ENCODE data around the gene KLRF2.

KLRF2 gene

DNA sequence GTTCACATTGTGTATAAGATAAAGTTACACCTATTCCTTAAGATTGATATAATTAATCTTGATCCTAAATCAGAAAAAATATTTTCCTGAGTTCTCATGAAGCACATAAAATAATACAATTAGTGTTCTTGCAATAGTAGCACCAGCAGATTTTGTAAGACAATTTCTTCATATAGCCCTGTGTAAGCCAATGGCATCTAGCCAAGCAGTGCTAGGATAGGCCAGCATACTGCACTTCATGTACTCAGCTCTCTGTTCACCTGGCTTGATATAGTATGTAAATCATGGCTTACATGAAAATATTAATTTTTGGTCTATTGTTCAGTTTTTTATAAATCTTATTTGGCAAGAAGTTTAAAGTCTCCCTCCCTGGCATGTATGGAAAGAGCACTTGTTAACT lies 1.9 kb downstream of the KLRF2 start:
- H3K36me3 ChIP-seq (ENCODE audit: control insufficient read depth, insufficient read depth, low read length), result no peaks in the 10 kb centered on the region
- no peak for DNase-seq (ENCODE audit: low read depth, low spot score)

DNA sequence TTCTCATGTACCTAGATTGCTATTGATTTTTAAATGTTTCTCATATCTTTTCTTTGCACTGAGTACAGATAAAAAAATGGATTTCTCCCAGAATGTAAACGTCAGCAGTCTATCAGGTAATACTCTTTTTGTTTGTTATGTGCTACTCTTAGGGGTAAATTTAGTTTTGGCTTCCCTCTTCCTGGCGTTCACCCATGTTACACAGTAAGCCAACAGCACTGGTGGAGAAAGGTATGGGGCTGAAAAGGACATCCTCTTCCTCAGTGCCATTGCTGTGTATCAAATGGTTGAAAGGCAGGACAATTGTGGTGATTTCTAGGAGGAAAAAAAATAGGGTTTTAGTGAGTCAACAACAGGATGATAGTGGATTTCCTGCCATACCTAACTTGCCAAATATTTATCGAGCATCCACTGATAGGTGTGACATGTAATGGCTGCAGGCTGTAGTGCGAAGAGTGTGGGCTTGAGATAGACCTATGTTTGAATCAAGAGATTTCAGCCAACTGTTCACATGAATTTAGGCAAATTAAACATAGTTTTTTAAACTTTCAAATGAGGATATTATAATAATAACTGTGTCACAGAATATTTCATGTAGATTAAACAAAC lies 7.5 kb downstream of the KLRF2 start:
- no peaks in the 10 kb centered on the region for H3K36me3 ChIP-seq (ENCODE audit: control insufficient read depth, insufficient read depth, low read length)
- no peak overlapping the region for H3K27ac ChIP-seq (ENCODE audit: low read length)
- no peak for DNase-seq (ENCODE audit: low read depth, low spot score)
- no peaks in the 10 kb centered on the region for H3K27me3 ChIP-seq (ENCODE audit: control insufficient read depth, insufficient read depth, low read length)
- no peaks in the 10 kb centered on the region for H3K9me3 ChIP-seq (ENCODE audit: control insufficient read depth, insufficient read depth, low read length)
- H3K4me1 ChIP-seq (ENCODE audit: control insufficient read depth, insufficient read depth, low read length), result no peaks in the 10 kb centered on the region
- WGBS (ENCODE audit: insufficient coverage, insufficient read length), result no CpG with 5 or more reads among the region's 4 CpGs
- H3K4me3 ChIP-seq (ENCODE audit: low read length), result no peak overlapping the region

More for the DNA sequence above, 1.9 kb downstream of the KLRF2 start:
- Histone ChIP-seq H3K27me3 (ENCODE audit: control insufficient read depth, insufficient read depth, low read length) (no peaks in the 10 kb centered on the region), H3K27ac (ENCODE audit: low read length) (no peak overlapping the region), H3K9me3 (ENCODE audit: control insufficient read depth, insufficient read depth, low read length) (no peaks in the 10 kb centered on the region), H3K4me1 (ENCODE audit: control insufficient read depth, insufficient read depth, low read length) (no peaks in the 10 kb centered on the region), H3K4me3 (ENCODE audit: low read length) (no peak overlapping the region)

DNA sequence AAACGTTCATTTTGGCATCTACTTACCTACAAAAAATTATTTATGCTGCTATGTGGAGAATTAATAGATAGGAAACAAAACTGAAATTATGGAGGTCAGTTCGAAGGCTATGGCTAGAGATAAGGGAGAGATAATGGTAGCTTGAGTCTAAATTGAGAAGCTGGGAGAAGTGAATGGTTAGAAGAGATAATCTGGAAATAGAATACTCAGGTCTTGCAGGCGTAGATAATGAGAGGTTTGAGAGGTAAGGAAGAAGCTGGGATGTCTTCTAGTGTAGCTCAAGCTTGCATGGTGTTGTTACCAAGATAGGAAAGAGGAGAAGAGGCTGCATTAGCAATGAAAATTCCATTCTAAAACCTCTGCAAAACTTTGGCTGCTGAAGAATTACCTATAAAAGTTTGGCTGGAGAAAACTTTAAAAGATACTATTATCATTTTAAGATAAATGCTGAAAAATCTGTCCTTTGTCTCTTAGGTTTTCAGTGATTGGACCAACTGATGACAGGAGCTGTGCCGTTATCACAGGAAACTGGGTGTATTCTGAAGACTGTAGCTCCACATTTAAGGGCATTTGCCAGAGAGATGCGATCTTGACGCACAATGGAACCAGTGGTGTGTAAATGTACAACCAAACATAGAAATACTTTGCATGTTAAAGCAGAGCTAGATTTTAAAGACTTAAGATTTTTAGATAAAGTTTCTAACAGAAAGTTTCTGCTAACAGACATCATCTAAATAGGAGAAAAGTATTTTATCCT lies 14.1 kb downstream of the KLRF2 start:
- no peak overlapping the region for H3K4me3 ChIP-seq (ENCODE audit: low read length)
- H3K27ac ChIP-seq (ENCODE audit: low read length), result no peak overlapping the region
- no peak for DNase-seq (ENCODE audit: low read depth, low spot score)
- H3K9me3 ChIP-seq (ENCODE audit: control insufficient read depth, insufficient read depth, low read length), result no peaks in the 10 kb centered on the region
- H3K4me1 ChIP-seq (ENCODE audit: control insufficient read depth, insufficient read depth, low read length), result no peaks in the 10 kb centered on the region
- WGBS (ENCODE audit: insufficient coverage, insufficient read length), result 100% methylated on average over 1 of the region's 6 CpGs
- H3K27me3 ChIP-seq (ENCODE audit: control insufficient read depth, insufficient read depth, low read length), result no peaks in the 10 kb centered on the region
- no peaks in the 10 kb centered on the region for H3K36me3 ChIP-seq (ENCODE audit: control insufficient read depth, insufficient read depth, low read length)

GRCh38 chr12:9897535-9897934 lies 16.2 kb downstream of the KLRF2 start:
- no peak overlapping the region for H3K4me3 ChIP-seq (ENCODE audit: low read length)
- no peaks in the 10 kb centered on the region for H3K36me3 ChIP-seq (ENCODE audit: control insufficient read depth, insufficient read depth, low read length)
- no peaks in the 10 kb centered on the region for H3K4me1 ChIP-seq (ENCODE audit: control insufficient read depth, insufficient read depth, low read length)
- no peak for DNase-seq (ENCODE audit: low read depth, low spot score)
- no CpG with 5 or more reads among the region's 6 CpGs for WGBS (ENCODE audit: insufficient coverage, insufficient read length)
- no peak overlapping the region for H3K27ac ChIP-seq (ENCODE audit: low read length)
- H3K27me3 ChIP-seq (ENCODE audit: control insufficient read depth, insufficient read depth, low read length), result no peaks in the 10 kb centered on the region
- no peaks in the 10 kb centered on the region for H3K9me3 ChIP-seq (ENCODE audit: control insufficient read depth, insufficient read depth, low read length)

GRCh38 chr12:9899209-9899608 lies 17.9 kb downstream of the KLRF2 start:
- no peak overlapping the region for H3K4me3 ChIP-seq (ENCODE audit: low read length)
- H3K27me3 ChIP-seq (ENCODE audit: control insufficient read depth, insufficient read depth, low read length), result no peaks in the 10 kb centered on the region
- no peak for DNase-seq (ENCODE audit: low read depth, low spot score)
- H3K36me3 ChIP-seq (ENCODE audit: control insufficient read depth, insufficient read depth, low read length), result no peaks in the 10 kb centered on the region
- WGBS (ENCODE audit: insufficient coverage, insufficient read length), result no CpG with 5 or more reads among the region's 2 CpGs
- H3K9me3 ChIP-seq (ENCODE audit: control insufficient read depth, insufficient read depth, low read length), result no peaks in the 10 kb centered on the region; the same call in 1 of the 2 replicates
- H3K27ac ChIP-seq (ENCODE audit: low read length), result no peak overlapping the region
- no peaks in the 10 kb centered on the region for H3K4me1 ChIP-seq (ENCODE audit: control insufficient read depth, insufficient read depth, low read length)

- no peak for DNase-seq (ENCODE audit: low read depth, low spot score)
- WGBS (ENCODE audit: insufficient coverage, insufficient read length), result no CpG with 5 or more reads among the region's 2 CpGs
- H3K27ac ChIP-seq (ENCODE audit: low read length), result no peak overlapping the region
- no peaks in the 10 kb centered on the region for H3K4me1 ChIP-seq (ENCODE audit: control insufficient read depth, insufficient read depth, low read length)
- no peaks in the 10 kb centered on the region; the same call in 1 of the 2 replicates for H3K9me3 ChIP-seq (ENCODE audit: control insufficient read depth, insufficient read depth, low read length)
- no peaks in the 10 kb centered on the region for H3K36me3 ChIP-seq (ENCODE audit: control insufficient read depth, insufficient read depth, low read length)
- H3K4me3 ChIP-seq (ENCODE audit: low read length), result no peak overlapping the region
- no peaks in the 10 kb centered on the region for H3K27me3 ChIP-seq (ENCODE audit: control insufficient read depth, insufficient read depth, low read length)
Observed at GRCh38 chr12:9900930-9901329, 19.6 kb downstream of the KLRF2 start.

GRCh38 chr12:9902539-9903228 lies 21.4 kb downstream of the KLRF2 start:
- Histone ChIP-seq H3K36me3 (ENCODE audit: control insufficient read depth, insufficient read depth, low read length) (no peaks in the 10 kb centered on the region), H3K27me3 (ENCODE audit: control insufficient read depth, insufficient read depth, low read length) (no peaks in the 10 kb centered on the region), H3K4me3 (ENCODE audit: low read length) (no peak overlapping the region), H3K4me1 (ENCODE audit: control insufficient read depth, insufficient read depth, low read length) (no peaks in the 10 kb centered on the region), H3K27ac (ENCODE audit: low read length) (no peak overlapping the region), H3K9me3 (ENCODE audit: control insufficient read depth, insufficient read depth, low read length) (no peaks in the 10 kb centered on the region; the same call in 1 of the 2 replicates)
- DNase-seq (ENCODE audit: low read depth, low spot score), result no peak
- WGBS (ENCODE audit: insufficient coverage, insufficient read length), result no CpG with 5 or more reads among the region's 7 CpGs

DNA sequence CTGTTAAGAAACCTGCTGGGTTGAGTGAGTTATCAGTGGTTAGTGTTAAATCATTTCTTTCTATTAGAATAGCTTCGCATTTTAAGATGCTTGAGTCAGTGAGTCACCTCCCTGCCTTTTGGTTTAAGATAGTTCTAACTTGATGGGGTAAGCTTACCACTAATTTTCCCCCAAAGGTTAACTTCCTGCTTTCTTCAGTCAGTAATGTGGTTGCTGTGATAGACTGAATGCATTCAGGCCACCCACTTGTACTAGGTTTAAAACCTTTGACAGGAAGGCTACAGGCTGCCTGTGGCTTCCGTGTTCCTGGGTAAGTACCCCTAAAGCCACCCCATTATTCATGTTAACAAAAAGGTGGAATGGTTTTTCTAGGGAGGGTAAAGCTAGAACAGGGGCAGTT lies 25.6 kb downstream of the KLRF2 start:
- Histone ChIP-seq H3K27ac (ENCODE audit: low read length) (no peak overlapping the region), H3K4me3 (ENCODE audit: low read length) (no peak overlapping the region), H3K36me3 (ENCODE audit: control insufficient read depth, insufficient read depth, low read length) (no peaks in the 10 kb centered on the region), H3K9me3 (ENCODE audit: control insufficient read depth, insufficient read depth, low read length) (no peaks in the 10 kb centered on the region; the same call in 1 of the 2 replicates), H3K27me3 (ENCODE audit: control insufficient read depth, insufficient read depth, low read length) (no peaks in the 10 kb centered on the region), H3K4me1 (ENCODE audit: control insufficient read depth, insufficient read depth, low read length) (no peaks in the 10 kb centered on the region)
- no CpG with 5 or more reads among the region's 2 CpGs for WGBS (ENCODE audit: insufficient coverage, insufficient read length)
- DNase-seq (ENCODE audit: low read depth, low spot score), result no peak

GRCh38 chr12:9907769-9908168 lies 26.5 kb downstream of the KLRF2 start:
- no peak overlapping the region for H3K27ac ChIP-seq (ENCODE audit: low read length)
- no peaks in the 10 kb centered on the region; the same call in 1 of the 2 replicates for H3K9me3 ChIP-seq (ENCODE audit: control insufficient read depth, insufficient read depth, low read length)
- H3K27me3 ChIP-seq (ENCODE audit: control insufficient read depth, insufficient read depth, low read length), result no peaks in the 10 kb centered on the region
- H3K4me1 ChIP-seq (ENCODE audit: control insufficient read depth, insufficient read depth, low read length), result no peaks in the 10 kb centered on the region
- WGBS (ENCODE audit: insufficient coverage, insufficient read length), result no CpG with 5 or more reads among the region's 7 CpGs
- DNase-seq (ENCODE audit: low read depth, low spot score), result no peak
- no peak overlapping the region for H3K4me3 ChIP-seq (ENCODE audit: low read length)
- no peaks in the 10 kb centered on the region for H3K36me3 ChIP-seq (ENCODE audit: control insufficient read depth, insufficient read depth, low read length)

GRCh38 chr12:9908350-9908749 lies 27.1 kb downstream of the KLRF2 start:
- Histone ChIP-seq H3K4me3 (ENCODE audit: low read length) (no peak overlapping the region), H3K36me3 (ENCODE audit: control insufficient read depth, insufficient read depth, low read length) (no peaks in the 10 kb centered on the region), H3K27ac (ENCODE audit: low read length) (no peak overlapping the region), H3K27me3 (ENCODE audit: control insufficient read depth, insufficient read depth, low read length) (no peaks in the 10 kb centered on the region), H3K4me1 (ENCODE audit: control insufficient read depth, insufficient read depth, low read length) (no peaks in the 10 kb centered on the region), H3K9me3 (ENCODE audit: control insufficient read depth, insufficient read depth, low read length) (no peaks in the 10 kb centered on the region; the same call in 1 of the 2 replicates)
- no peak for DNase-seq (ENCODE audit: low read depth, low spot score)
- no CpG with 5 or more reads among the region's 4 CpGs for WGBS (ENCODE audit: insufficient coverage, insufficient read length)
